Mesothelial cell of epicardium (in vitro differentiated cells): ENCODE results near the gene PRDX3. TPM values are rescaled to one million over a fixed set of nuclear protein-coding genes. Genes with fewer than 3 reads are reported as not detected.

Experiments
- DNase-seq, 2 experiments: peaks; one replicate each; pipeline ENCODE4 v3.0.0; 2021; ENCODE audit warnings: low spot score in 2 of 2; ENCODE audit not compliant: unreplicated experiment in 2 of 2
- H3K27ac Mint-ChIP-seq: 2 replicates; pipeline ENCODE4 v1.8.0; 2021; ENCODE audit warnings: mixed read lengths
- H3K27me3 Mint-ChIP-seq: 2 replicates; pipeline ENCODE4 v1.8.0; 2021; ENCODE audit warnings: low read depth, mixed read lengths
- H3K36me3 Mint-ChIP-seq: 2 replicates; pipeline ENCODE4 v1.8.0; 2021; ENCODE audit warnings: mixed read lengths
- H3K4me1 Mint-ChIP-seq: 2 replicates; pipeline ENCODE4 v1.8.0; 2021; ENCODE audit warnings: mixed read lengths
- H3K4me3 Mint-ChIP-seq: 2 replicates; pipeline ENCODE4 v1.8.0; 2021; ENCODE audit warnings: mild to moderate bottlenecking, moderate library complexity, mixed read lengths
- H3K9me3 Mint-ChIP-seq: 2 replicates; pipeline ENCODE4 v1.8.0; 2021; ENCODE audit warnings: mixed read lengths
- total RNA-seq: library from RNA; stranded (reverse); gene quantifications from 3 replicates; pipeline ENCODE4 v1.2.1, GENCODE V29; 2021
- TF ChIP-seq, protein P1 (sequence below): fragments of 200-600 bp; sonication (generic); IDR thresholded peaks from one replicate; pipeline ENCODE4 v1.5.0; 2021; ENCODE audit warnings: antibody characterized with exemption; ENCODE audit not compliant: unreplicated experiment

Gene PRDX3
- total RNA-seq, 1 donor from 2014 or later, result 85.7 TPM

- TF ChIP-seq, protein P1, sequence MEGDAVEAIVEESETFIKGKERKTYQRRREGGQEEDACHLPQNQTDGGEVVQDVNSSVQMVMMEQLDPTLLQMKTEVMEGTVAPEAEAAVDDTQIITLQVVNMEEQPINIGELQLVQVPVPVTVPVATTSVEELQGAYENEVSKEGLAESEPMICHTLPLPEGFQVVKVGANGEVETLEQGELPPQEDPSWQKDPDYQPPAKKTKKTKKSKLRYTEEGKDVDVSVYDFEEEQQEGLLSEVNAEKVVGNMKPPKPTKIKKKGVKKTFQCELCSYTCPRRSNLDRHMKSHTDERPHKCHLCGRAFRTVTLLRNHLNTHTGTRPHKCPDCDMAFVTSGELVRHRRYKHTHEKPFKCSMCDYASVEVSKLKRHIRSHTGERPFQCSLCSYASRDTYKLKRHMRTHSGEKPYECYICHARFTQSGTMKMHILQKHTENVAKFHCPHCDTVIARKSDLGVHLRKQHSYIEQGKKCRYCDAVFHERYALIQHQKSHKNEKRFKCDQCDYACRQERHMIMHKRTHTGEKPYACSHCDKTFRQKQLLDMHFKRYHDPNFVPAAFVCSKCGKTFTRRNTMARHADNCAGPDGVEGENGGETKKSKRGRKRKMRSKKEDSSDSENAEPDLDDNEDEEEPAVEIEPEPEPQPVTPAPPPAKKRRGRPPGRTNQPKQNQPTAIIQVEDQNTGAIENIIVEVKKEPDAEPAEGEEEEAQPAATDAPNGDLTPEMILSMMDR, result no peak
- Mint-ChIP-seq H3K4me1 (no peaks in the 10 kb centered on the region), H3K4me3 (no peak overlapping the region), H3K36me3 (peaks cover 39% of the 10 kb centered on the region), H3K27ac (no peak overlapping the region), H3K9me3 (peaks cover 4% of the 10 kb centered on the region), H3K27me3 (no peaks in the 10 kb centered on the region)
- DNase-seq, result no peak
Observed at GRCh38 chr10:119125942-119126341, 52.7 kb downstream of the PRDX3 start.

- TF ChIP-seq, protein P1, result no peak
- H3K4me1 Mint-ChIP-seq, result peaks cover 2% of the 10 kb centered on the region
Observed at GRCh38 chr10:119120875-119121274, 57.7 kb downstream of the PRDX3 start.

GRCh38 chr10:119120413-119120867 lies 58.2 kb downstream of the PRDX3 start:
- H3K4me1 Mint-ChIP-seq, result peaks cover 2% of the 10 kb centered on the region
- H3K27ac Mint-ChIP-seq, result no peak overlapping the region
- no peaks in the 10 kb centered on the region for H3K9me3 Mint-ChIP-seq
- peaks cover 24% of the 10 kb centered on the region for H3K36me3 Mint-ChIP-seq
- H3K4me3 Mint-ChIP-seq, result no peak overlapping the region
- H3K27me3 Mint-ChIP-seq, result no peaks in the 10 kb centered on the region
- TF ChIP-seq, protein P1, result no peak
- no peak for DNase-seq

More at GRCh38 chr10:119120875-119121274, 57.7 kb downstream of the PRDX3 start:
- Mint-ChIP-seq H3K27me3 (no peaks in the 10 kb centered on the region), H3K4me3 (no peak overlapping the region), H3K9me3 (peaks cover 2% of the 10 kb centered on the region), H3K27ac (no peak overlapping the region), H3K36me3 (peaks cover 26% of the 10 kb centered on the region)
- no peak for DNase-seq

GRCh38 chr10:119119400-119119799 lies 59.2 kb downstream of the PRDX3 start:
- peaks cover 28% of the 10 kb centered on the region for H3K36me3 Mint-ChIP-seq
- H3K27me3 Mint-ChIP-seq, result no peaks in the 10 kb centered on the region
- H3K27ac Mint-ChIP-seq, result no peak overlapping the region
- H3K4me3 Mint-ChIP-seq, result no peak overlapping the region
- H3K4me1 Mint-ChIP-seq, result peaks cover 2% of the 10 kb centered on the region
- no peak for DNase-seq
- TF ChIP-seq, protein P1, result no peak
- H3K9me3 Mint-ChIP-seq, result no peaks in the 10 kb centered on the region

GRCh38 chr10:119118231-119118630 lies 60.4 kb downstream of the PRDX3 start:
- H3K27ac Mint-ChIP-seq, result no peak overlapping the region
- TF ChIP-seq, protein P1, result no peak
- H3K4me1 Mint-ChIP-seq, result peaks cover 2% of the 10 kb centered on the region
- H3K27me3 Mint-ChIP-seq, result no peaks in the 10 kb centered on the region
- H3K36me3 Mint-ChIP-seq, result peaks cover 37% of the 10 kb centered on the region
- H3K4me3 Mint-ChIP-seq, result no peak overlapping the region
- H3K9me3 Mint-ChIP-seq, result no peaks in the 10 kb centered on the region
- no peak for DNase-seq

Other genes starting within 250 kb of the PRDX3 start
- 4.1 to 4.6 TPM (median 4.4 TPM) in 3 replicates for gene NANOS1, start 149.1 kb downstream of the PRDX3 start, total RNA-seq
- gene EIF3A, start 98.0 kb downstream of the PRDX3 start, total RNA-seq, result 145 to 148 TPM (median 145 TPM) in 3 replicates
- 38.4 to 40.3 TPM (median 39.6 TPM) in 3 replicates for gene DENND10, start 74.7 kb downstream of the PRDX3 start, total RNA-seq
- 33.3 to 37.2 TPM (median 36.6 TPM) in 3 replicates for gene SFXN4, start 13.1 kb downstream of the PRDX3 start, total RNA-seq
- 13.6 to 14.5 TPM (median 14.0 TPM) in 3 replicates for gene GRK5, start 28.8 kb upstream of the PRDX3 start, total RNA-seq